Pancreas (tissue), 10 donors: ENCODE data around the gene CYP2A6. TPM values are rescaled to one million over a fixed set of nuclear protein-coding genes. Genes with fewer than 3 reads are reported as not detected.
"Not testable (repeated sequence)": the region's sequence is repeated elsewhere in the genome, so short reads cannot be mapped to it uniquely, and the experiment has no call there.

Experiments used
- ATAC-seq, 4 donors: fragments of 200-7000 bp; cut with Tn5 transposase; one replicate each; pipeline versions ENCODE4 v1.8.0 to v1.9.1; 2020; ENCODE audit warnings: mild to moderate bottlenecking in 4 of 4, moderate library complexity in 4 of 4
- DNase-seq, 6 donors: peaks; one replicate each; pipeline ENCODE4 v3.0.0-alpha.2; 2020
- FAIRE-seq: peaks from 2 replicates; lab custom pipeline; 2012; peaks lifted over from hg19 to GRCh38; lab: Jason Lieb, UNC
- H3K27ac ChIP-seq, 4 donors: fragments of 200-600 bp; sonication (generic); 1 replicate in 3 of 4; 2 replicates in 1 of 4; pipeline versions ENCODE4 v1.5.0 to v1.8.0; 2020
- H3K27me3 ChIP-seq, 4 donors: fragments of 200-600 bp; one replicate each; pipeline ENCODE4 v1.8.0; 2021
- H3K36me3 ChIP-seq, 3 donors: fragments of 200-600 bp; sonication (generic) in 1 of 3; one replicate each; pipeline versions ENCODE4 v1.5.0 to v1.8.0; 2020 to 2021
- H3K4me1 ChIP-seq, 3 donors: fragments of 200-600 bp; one replicate each; pipeline ENCODE4 v1.8.0; 2021
- H3K4me3 ChIP-seq, 4 donors: fragments of 200-600 bp; sonication (generic) in 2 of 4; one replicate each; pipeline versions ENCODE4 v1.5.0 to v1.8.0; 2020 to 2021
- H3K9me3 ChIP-seq, 4 donors: fragments of 200-600 bp; one replicate each; pipeline ENCODE4 v1.8.0; 2021
- WGBS, 2 donors: extraction: QIAGEN DNeasy Blood & Tissue Kit; methylation state at CpG; one replicate each; pipeline ENCODE4 v1.1.7; 2013; 5-methylcytosine and 5-hydroxymethylcytosine counted together
- intact Hi-C, 3 donors: fragments of 100-400 bp; cut with DNase I; formaldehyde crosslinking; loops; one replicate each; pipeline versions ENCODE4 v1.11.1 to v1.14.2; 2022
- polyA plus RNA-seq, 2 donors: library from polyadenylated mRNA; stranded (reverse); fragments of 200-250 nt; gene quantifications; one replicate each; pipeline ENCODE4 v1.2.3, GENCODE V29; 2013
- total RNA-seq, 6 donors: library from RNA; stranded (reverse); fragmentation: NEBNext Ultra II Directional in 4 of 6; extraction: Animal tissue kit (Norgen Biotek cat#: 25700) in 4 of 6; gene quantifications; one replicate each; pipeline versions ENCODE4 v1.2.1 to v1.2.4, GENCODE V29; 2021 to 2023
- TF ChIP-seq, protein P1 (sequence below), 4 donors: fragments of 200-600 bp; sonication (generic) in 3 of 4; IDR thresholded peaks; one replicate each; pipeline versions ENCODE4 v1.5.0 to v1.8.0; 2021; ENCODE audit warnings: antibody characterized with exemption in 4 of 4
- donor health status: healthy with polysubstance abuse.
- donor health status: DM: no; HTN: no; CAD: no; lungs with moderate emphysema.
- donor health status: DM: no; HTN: no; CAD: no.
- donor health status: control.
- donor health status: control.
- donor health status: Bipolar disorder and iron deficiency.
- donor health status: DM: yes; HTN: yes; CAD: no.
- donor health status: DM: no; HTN: no; CAD: no.
- donor health status: DM: no; HTN: no; CAD: no.
- donor health status: DM: yes; HTN: yes; CAD: no.

The CYP2A6 gene
- total and polyA plus RNA-seq, 8 donors, result 0.66 TPM; not detected in 7

GRCh38 chr19:40831502-40832430 lies 18.5 kb downstream of the CYP2A6 start:
- peak; percentile 90 to 94 (median 92) for ATAC-seq
- peak in 3 of 6 donors; percentile 66 to 78 (median 75) for DNase-seq

DNA sequence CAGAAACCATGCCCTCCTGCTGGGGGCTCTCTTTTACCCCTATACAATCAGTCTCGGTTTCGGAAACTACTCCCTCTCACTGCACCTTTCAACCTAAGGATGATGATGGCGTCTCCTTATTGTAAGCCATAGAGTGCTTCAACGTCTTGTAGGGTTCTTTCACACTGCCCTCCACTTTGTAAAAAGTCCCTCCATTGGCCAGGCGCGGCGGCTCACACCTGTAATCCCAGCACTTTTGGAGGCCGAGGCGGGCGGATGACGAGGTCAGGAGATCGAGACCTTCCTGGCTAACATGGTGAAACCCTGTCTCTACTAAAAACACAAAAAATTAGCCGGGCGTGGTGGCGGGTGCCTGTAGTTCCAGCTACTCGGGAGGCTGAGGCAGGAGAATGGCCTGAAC lies 19.5 kb downstream of the CYP2A6 start:
- H3K9me3 ChIP-seq, ATAC-seq, intact Hi-C loops, H3K27ac ChIP-seq, H3K27me3 ChIP-seq, FAIRE-seq, H3K36me3 ChIP-seq, H3K4me3 ChIP-seq: not testable (repeated sequence)
- WGBS, 2 donors, result 96 to 98% methylated on average over 14 to 16 of the region's 16 CpGs
- H3K4me1 ChIP-seq, result peaks cover 8 to 14% (median 9%) of the 10 kb centered on the region in 3 donors
- DNase-seq, result peak in 1 of 6 donors; percentile 8

More at GRCh38 chr19:40831502-40832430, 18.5 kb downstream of the CYP2A6 start:
- Histone ChIP-seq H3K4me3 (no peak overlapping the region), H3K27me3 (no peaks in the 10 kb centered on the region), H3K9me3 (no peaks in the 10 kb centered on the region), H3K4me1 (peaks cover 8 to 14% (median 9%) of the 10 kb centered on the region in 3 donors), H3K36me3 (no peaks in the 10 kb centered on the region), H3K27ac (peak overlapping the region; percentile 64 to 83 (median 72))
- peak; percentile 65 for FAIRE-seq
- intact Hi-C loops, result no loop called here
- WGBS, 2 donors, result 37 to 39% methylated on average over 7 of the region's 7 CpGs
- TF ChIP-seq, protein P1, sequence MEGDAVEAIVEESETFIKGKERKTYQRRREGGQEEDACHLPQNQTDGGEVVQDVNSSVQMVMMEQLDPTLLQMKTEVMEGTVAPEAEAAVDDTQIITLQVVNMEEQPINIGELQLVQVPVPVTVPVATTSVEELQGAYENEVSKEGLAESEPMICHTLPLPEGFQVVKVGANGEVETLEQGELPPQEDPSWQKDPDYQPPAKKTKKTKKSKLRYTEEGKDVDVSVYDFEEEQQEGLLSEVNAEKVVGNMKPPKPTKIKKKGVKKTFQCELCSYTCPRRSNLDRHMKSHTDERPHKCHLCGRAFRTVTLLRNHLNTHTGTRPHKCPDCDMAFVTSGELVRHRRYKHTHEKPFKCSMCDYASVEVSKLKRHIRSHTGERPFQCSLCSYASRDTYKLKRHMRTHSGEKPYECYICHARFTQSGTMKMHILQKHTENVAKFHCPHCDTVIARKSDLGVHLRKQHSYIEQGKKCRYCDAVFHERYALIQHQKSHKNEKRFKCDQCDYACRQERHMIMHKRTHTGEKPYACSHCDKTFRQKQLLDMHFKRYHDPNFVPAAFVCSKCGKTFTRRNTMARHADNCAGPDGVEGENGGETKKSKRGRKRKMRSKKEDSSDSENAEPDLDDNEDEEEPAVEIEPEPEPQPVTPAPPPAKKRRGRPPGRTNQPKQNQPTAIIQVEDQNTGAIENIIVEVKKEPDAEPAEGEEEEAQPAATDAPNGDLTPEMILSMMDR (IDR thresholded peaks at IDR 0.05), result no peak

DNA sequence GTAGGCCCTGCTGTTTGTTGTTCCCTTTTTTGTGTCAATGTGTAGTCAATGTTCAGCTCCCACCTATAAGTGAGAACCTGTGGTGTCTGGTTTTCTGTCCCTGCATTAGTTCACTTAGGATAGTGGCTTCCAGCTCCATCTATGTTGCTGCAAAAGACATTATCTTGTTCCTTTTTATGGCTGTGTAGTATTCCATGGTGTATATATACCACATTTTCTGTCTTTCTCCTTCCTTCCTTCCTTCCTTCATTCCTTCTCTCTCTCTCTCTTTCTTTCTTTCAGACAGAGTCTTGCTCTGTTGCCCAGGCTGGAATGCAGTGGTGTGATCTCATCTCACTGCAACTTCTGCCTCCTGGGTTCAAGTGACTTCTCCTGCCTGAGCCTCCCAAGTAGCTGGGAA lies 21.0 kb downstream of the CYP2A6 start:
- TF ChIP-seq, protein P1 (IDR thresholded peaks at IDR 0.05), result no peak
- ATAC-seq (no peak), FAIRE-seq (no peak)

GRCh38 chr19:40827386-40828247 lies 22.6 kb downstream of the CYP2A6 start:
- TF ChIP-seq, protein P1 (IDR thresholded peaks at IDR 0.05), result no peak
- intact Hi-C loops, result no loop called here
- DNase-seq (peak in 1 of 6 donors; percentile 11), FAIRE-seq (no peak), ATAC-seq (no peak)
- 96% methylated on average over 22 of the region's 22 CpGs for WGBS, 2 donors
- no peaks in the 10 kb centered on the region for H3K36me3 ChIP-seq
- no peak overlapping the region for H3K4me3 ChIP-seq
- H3K27ac ChIP-seq, result no peak overlapping the region
- peaks cover 19 to 26% (median 21%) of the 10 kb centered on the region in 3 donors for H3K4me1 ChIP-seq
- no peaks in the 10 kb centered on the region for H3K9me3 ChIP-seq
- no peaks in the 10 kb centered on the region for H3K27me3 ChIP-seq

More for the DNA sequence above, 21.0 kb downstream of the CYP2A6 start:
- intact Hi-C loops, result no loop called here
- no peaks in the 10 kb centered on the region for H3K9me3 ChIP-seq
- peaks cover 8 to 14% (median 9%) of the 10 kb centered on the region in 3 donors for H3K4me1 ChIP-seq
- peak in 1 of 6 donors; percentile 2 for DNase-seq
- no peaks in the 10 kb centered on the region for H3K27me3 ChIP-seq
- H3K27ac ChIP-seq, result no peak overlapping the region
- H3K36me3 ChIP-seq, result no peaks in the 10 kb centered on the region
- H3K4me3 ChIP-seq, result no peak overlapping the region

- H3K9me3 ChIP-seq, FAIRE-seq, ATAC-seq, intact Hi-C loops, H3K27ac ChIP-seq, H3K36me3 ChIP-seq, H3K27me3 ChIP-seq, H3K4me3 ChIP-seq: not testable (repeated sequence)
- WGBS, 2 donors, result 89 to 92% methylated on average over 29 of the region's 29 CpGs
- peak in 1 of 6 donors; percentile 12 for DNase-seq
- peaks cover 25 to 28% (median 25%) of the 10 kb centered on the region in 3 donors for H3K4me1 ChIP-seq
Measured at GRCh38 chr19:40826699-40827385, 23.4 kb downstream of the CYP2A6 start.

GRCh38 chr19:40826312-40826698 lies 23.9 kb downstream of the CYP2A6 start:
- H3K4me1 ChIP-seq, result peaks cover 20 to 24% (median 20%) of the 10 kb centered on the region in 3 donors
- whole genome bisulfite sequencing, 2 donors, result 93 to 99% methylated on average over 6 to 9 of the region's 14 CpGs

GRCh38 chr19:40825460-40826095 lies 24.7 kb downstream of the CYP2A6 start:
- H3K36me3 ChIP-seq, H3K4me3 ChIP-seq, intact Hi-C loops, H3K27me3 ChIP-seq, ATAC-seq, H3K9me3 ChIP-seq, H3K27ac ChIP-seq, FAIRE-seq: not testable (repeated sequence)
- peaks cover 17 to 21% (median 19%) of the 10 kb centered on the region in 3 donors for H3K4me1 ChIP-seq
- 95 to 96% methylated on average over 4 to 5 of the region's 6 CpGs for WGBS, 2 donors
- DNase-seq, result peak in 1 of 6 donors; percentile 5

More at GRCh38 chr19:40826312-40826698, 23.9 kb downstream of the CYP2A6 start:
- FAIRE-seq, ATAC-seq, H3K36me3 ChIP-seq, intact Hi-C loops, H3K27ac ChIP-seq, H3K4me3 ChIP-seq, H3K9me3 ChIP-seq, H3K27me3 ChIP-seq: not testable (repeated sequence)
- peak in 1 of 6 donors; percentile 10 for DNase-seq
